ENCODE measurements around the gene UIMC1.

DNA sequence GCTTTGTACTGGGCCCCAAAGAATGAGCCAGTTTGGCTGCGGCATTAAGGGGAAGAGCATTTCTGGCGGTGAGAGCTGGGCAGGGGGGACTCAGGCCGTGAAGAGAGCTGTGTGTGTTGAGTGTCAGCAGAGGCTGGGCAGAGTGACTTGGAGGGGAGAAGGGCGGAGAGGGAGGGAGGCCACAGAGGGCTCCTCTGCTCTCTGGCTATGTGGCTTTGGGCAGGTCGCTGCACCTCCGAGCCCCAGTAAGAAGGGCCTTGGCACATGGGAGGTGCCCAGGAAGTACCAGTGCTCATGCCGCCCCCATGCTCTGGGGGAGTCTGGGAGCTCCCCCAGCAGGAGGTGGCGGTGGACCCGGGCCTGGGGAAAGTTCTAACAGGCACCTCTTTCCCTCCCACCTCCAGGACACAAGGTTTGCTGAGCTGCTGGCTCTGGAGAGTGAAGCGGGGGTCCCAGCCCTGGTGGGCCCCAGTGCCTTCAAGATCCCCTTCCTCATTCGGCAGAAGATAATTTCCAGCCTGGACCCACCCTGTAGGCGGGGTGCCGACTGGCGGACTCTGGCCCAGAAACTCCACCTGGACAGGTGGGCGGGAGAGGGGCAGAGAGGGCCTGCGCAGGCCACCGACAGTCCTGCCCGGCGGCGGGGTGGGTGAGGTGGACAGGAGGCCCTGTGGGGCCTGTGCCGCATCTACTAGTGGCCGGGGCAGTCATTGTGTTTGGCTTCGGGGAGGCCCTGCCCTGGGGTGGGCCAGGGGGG is 127.5 kb downstream of the UIMC1 start:
- TF ChIP-seq, protein P1, sequence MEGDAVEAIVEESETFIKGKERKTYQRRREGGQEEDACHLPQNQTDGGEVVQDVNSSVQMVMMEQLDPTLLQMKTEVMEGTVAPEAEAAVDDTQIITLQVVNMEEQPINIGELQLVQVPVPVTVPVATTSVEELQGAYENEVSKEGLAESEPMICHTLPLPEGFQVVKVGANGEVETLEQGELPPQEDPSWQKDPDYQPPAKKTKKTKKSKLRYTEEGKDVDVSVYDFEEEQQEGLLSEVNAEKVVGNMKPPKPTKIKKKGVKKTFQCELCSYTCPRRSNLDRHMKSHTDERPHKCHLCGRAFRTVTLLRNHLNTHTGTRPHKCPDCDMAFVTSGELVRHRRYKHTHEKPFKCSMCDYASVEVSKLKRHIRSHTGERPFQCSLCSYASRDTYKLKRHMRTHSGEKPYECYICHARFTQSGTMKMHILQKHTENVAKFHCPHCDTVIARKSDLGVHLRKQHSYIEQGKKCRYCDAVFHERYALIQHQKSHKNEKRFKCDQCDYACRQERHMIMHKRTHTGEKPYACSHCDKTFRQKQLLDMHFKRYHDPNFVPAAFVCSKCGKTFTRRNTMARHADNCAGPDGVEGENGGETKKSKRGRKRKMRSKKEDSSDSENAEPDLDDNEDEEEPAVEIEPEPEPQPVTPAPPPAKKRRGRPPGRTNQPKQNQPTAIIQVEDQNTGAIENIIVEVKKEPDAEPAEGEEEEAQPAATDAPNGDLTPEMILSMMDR (IDR thresholded peaks at IDR 0.05): no peak
- TF ChIP-seq JUND (IDR thresholded peaks at IDR 0.05) (no peak), TEAD4 (IDR thresholded peaks at IDR 0.05; ENCODE audit: borderline replicate concordance, insufficient read depth) (no peak), POLR2AphosphoS5 (IDR thresholded peaks at IDR 0.05; ENCODE audit: low read depth, low read length) (no peak), CHD2 (IDR thresholded peaks at IDR 0.05; ENCODE audit: low read length, partially characterized antibody) (no peak), RXRA (IDR thresholded peaks at IDR 0.05; ENCODE audit: borderline replicate concordance, low read depth) (no peak), EZH2phosphoT487 (IDR thresholded peaks at IDR 0.05; ENCODE audit: borderline replicate concordance, low read depth) (no peak), EP300 (IDR thresholded peaks at IDR 0.05; ENCODE audit: borderline replicate concordance in 1 of 2, low read depth in 1 of 2, low read length in 1 of 2) (no peak), SIN3A (IDR thresholded peaks at IDR 0.05; ENCODE audit: borderline replicate concordance, low read depth, low read length) (no peak), RAD21 (IDR thresholded peaks at IDR 0.05; ENCODE audit: low read length) (no peak), RFX5 (IDR thresholded peaks at IDR 0.05; ENCODE audit: low read length) (no peak)
- TF ChIP-seq, protein P2, sequence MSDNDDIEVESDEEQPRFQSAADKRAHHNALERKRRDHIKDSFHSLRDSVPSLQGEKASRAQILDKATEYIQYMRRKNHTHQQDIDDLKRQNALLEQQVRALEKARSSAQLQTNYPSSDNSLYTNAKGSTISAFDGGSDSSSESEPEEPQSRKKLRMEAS (IDR thresholded peaks at IDR 0.05; ENCODE audit: low read depth): no peak
- TF ChIP-seq, protein P3, sequence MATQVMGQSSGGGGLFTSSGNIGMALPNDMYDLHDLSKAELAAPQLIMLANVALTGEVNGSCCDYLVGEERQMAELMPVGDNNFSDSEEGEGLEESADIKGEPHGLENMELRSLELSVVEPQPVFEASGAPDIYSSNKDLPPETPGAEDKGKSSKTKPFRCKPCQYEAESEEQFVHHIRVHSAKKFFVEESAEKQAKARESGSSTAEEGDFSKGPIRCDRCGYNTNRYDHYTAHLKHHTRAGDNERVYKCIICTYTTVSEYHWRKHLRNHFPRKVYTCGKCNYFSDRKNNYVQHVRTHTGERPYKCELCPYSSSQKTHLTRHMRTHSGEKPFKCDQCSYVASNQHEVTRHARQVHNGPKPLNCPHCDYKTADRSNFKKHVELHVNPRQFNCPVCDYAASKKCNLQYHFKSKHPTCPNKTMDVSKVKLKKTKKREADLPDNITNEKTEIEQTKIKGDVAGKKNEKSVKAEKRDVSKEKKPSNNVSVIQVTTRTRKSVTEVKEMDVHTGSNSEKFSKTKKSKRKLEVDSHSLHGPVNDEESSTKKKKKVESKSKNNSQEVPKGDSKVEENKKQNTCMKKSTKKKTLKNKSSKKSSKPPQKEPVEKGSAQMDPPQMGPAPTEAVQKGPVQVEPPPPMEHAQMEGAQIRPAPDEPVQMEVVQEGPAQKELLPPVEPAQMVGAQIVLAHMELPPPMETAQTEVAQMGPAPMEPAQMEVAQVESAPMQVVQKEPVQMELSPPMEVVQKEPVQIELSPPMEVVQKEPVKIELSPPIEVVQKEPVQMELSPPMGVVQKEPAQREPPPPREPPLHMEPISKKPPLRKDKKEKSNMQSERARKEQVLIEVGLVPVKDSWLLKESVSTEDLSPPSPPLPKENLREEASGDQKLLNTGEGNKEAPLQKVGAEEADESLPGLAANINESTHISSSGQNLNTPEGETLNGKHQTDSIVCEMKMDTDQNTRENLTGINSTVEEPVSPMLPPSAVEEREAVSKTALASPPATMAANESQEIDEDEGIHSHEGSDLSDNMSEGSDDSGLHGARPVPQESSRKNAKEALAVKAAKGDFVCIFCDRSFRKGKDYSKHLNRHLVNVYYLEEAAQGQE (IDR thresholded peaks at IDR 0.05; ENCODE audit: low read depth, low read length): no peak
